Activated CD4-positive, alpha-beta T cell treated with anti-CD3 and anti-CD28 coated beads for 36 hours (primary cell): ENCODE measurements around the gene FAM219B. TPM values are rescaled to one million over a fixed set of nuclear protein-coding genes. Genes with fewer than 3 reads are reported as not detected.

Source experiments
- ATAC-seq: fragments of 200-7000 bp; cut with Tn5 transposase; one replicate; pipeline ENCODE4 v1.10.0; 2021; ENCODE audit warnings: mild to moderate bottlenecking, moderate library complexity
- CTCF ChIA-PET: fragments of 350-600 bp; sonication (Branson Sonifier 250); formaldehyde crosslinking; loops from one replicate; lab custom pipeline; 2021; ENCODE audit warnings: antibody characterized with exemption; lab: Charles Lee
- POLR2A ChIA-PET: fragments of 350-600 bp; sonication (Branson Sonifier 250); formaldehyde crosslinking; loops from one replicate; lab custom pipeline; 2021; ENCODE audit warnings: antibody characterized with exemption, inconsistent platforms; lab: Charles Lee
- DNase-seq: peaks from one replicate; pipeline ENCODE4 v3.0.0-alpha.2; 2020
- H3K27ac Mint-ChIP-seq: one replicate; pipeline ENCODE4 v1.8.0; 2021; ENCODE audit warnings: mixed read lengths
- H3K27me3 Mint-ChIP-seq: one replicate; pipeline ENCODE4 v1.8.0; 2021; ENCODE audit warnings: mixed read lengths
- H3K36me3 Mint-ChIP-seq: one replicate; pipeline ENCODE4 v1.8.0; 2021; ENCODE audit warnings: low read depth, mixed read lengths
- H3K4me1 Mint-ChIP-seq: one replicate; pipeline ENCODE4 v1.8.0; 2021; ENCODE audit warnings: mixed read lengths
- H3K4me3 Mint-ChIP-seq: one replicate; pipeline ENCODE4 v1.8.0; 2021; ENCODE audit warnings: mild to moderate bottlenecking, moderate library complexity, mixed read lengths
- H3K9me3 Mint-ChIP-seq: one replicate; pipeline ENCODE4 v1.8.0; 2021; ENCODE audit warnings: low read depth, mixed read lengths
- intact Hi-C, 2 experiments: fragments of 100-400 bp; cut with DNase I in 1 of 2; cut with micrococcal nuclease in 1 of 2; formaldehyde crosslinking; loops; one replicate each; pipeline versions ENCODE4 v1.14.2 to v1.15.1; 2022 to 2024; cut with DNase I, micrococcal nuclease
- total RNA-seq, 2 experiments: library from RNA; stranded (reverse); gene quantifications; one replicate each; pipeline ENCODE4 v1.2.3, GENCODE V29; 2021

The FAM219B gene
- total RNA-seq, 2 experiments from 2014 or later = 39.3 to 49.7 TPM

- Mint-ChIP-seq H3K27me3 (no peaks in the 10 kb centered on the region), H3K4me3 (no peak overlapping the region), H3K27ac (peak overlapping the region; percentile 73), H3K36me3 (peaks cover 15% of the 10 kb centered on the region), H3K9me3 (no peaks in the 10 kb centered on the region), H3K4me1 (peaks cover 31% of the 10 kb centered on the region)
- ChIA-PET POLR2A (no interaction called here), CTCF (interaction anchor here (0.6 to 2.0 kb wide), 6 partner anchors 11 to 475 kb away, joined by 3 to 7 read pairs (median 4); no protein-coding TSS in a partner anchor)
- intact Hi-C loops = no loop called here
- DNase-seq (no peak), ATAC-seq (no peak)
Observed at GRCh38 chr15:74855857-74856256, 50.8 kb downstream of the FAM219B start.

- CTCF ChIA-PET = no interaction called here
- no peak overlapping the region for H3K27ac Mint-ChIP-seq
Observed at GRCh38 chr15:74854453-74855022, 52.1 kb downstream of the FAM219B start.

GRCh38 chr15:74851960-74852359, 54.7 kb downstream of the FAM219B start:
- CTCF ChIA-PET = interaction anchor here (0.7 to 1.1 kb wide), 2 partner anchors 50 to 595 kb away, joined by 3 read pairs; no protein-coding TSS in a partner anchor
- Mint-ChIP-seq H3K9me3 (no peaks in the 10 kb centered on the region), H3K4me1 (peaks cover 4% of the 10 kb centered on the region), H3K27ac (no peak overlapping the region), H3K36me3 (peaks cover 21% of the 10 kb centered on the region), H3K4me3 (no peak overlapping the region), H3K27me3 (no peaks in the 10 kb centered on the region)
- ATAC-seq (no peak), DNase-seq (no peak)
- intact Hi-C loops = no loop called here
- POLR2A ChIA-PET = no interaction called here

More at GRCh38 chr15:74854453-74855022, 52.1 kb downstream of the FAM219B start:
- intact Hi-C loops = no loop called here
- peaks cover 27% of the 10 kb centered on the region for H3K4me1 Mint-ChIP-seq
- ATAC-seq (no peak), DNase-seq (no peak)
- H3K27me3 Mint-ChIP-seq = no peaks in the 10 kb centered on the region
- H3K36me3 Mint-ChIP-seq = peaks cover 17% of the 10 kb centered on the region
- no peaks in the 10 kb centered on the region for H3K9me3 Mint-ChIP-seq
- POLR2A ChIA-PET = no interaction called here
- no peak overlapping the region for H3K4me3 Mint-ChIP-seq

DNA sequence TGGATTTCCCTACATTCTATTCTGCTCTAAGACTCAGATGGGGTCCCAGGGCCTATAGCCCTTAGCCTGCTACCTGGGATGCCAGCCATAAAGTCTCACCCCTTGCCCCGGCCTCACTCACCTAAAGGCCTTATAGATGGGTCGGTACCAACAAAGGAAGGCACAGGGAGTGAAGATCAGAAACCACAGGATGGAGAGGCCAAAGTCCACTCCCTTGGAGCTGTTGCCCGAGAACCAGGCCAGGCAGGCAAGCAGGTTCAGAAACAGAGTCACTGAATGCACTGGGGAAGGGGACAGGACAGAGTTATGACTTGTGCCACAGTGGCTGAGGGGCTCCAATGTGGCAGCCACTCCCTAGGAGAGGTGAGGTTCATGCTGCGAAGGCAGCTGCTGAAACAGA, 56.3 kb downstream of the FAM219B start:
- intact Hi-C loops = no loop called here
- Mint-ChIP-seq H3K9me3 (no peaks in the 10 kb centered on the region), H3K4me1 (peaks cover 8% of the 10 kb centered on the region), H3K4me3 (no peak overlapping the region), H3K36me3 (peaks cover 22% of the 10 kb centered on the region), H3K27ac (no peak overlapping the region), H3K27me3 (no peaks in the 10 kb centered on the region)
- no peak for DNase-seq
- CTCF ChIA-PET = interaction anchor here (1.0 kb wide), 1 partner anchor 9 kb away, joined by 4 read pairs; no protein-coding TSS in a partner anchor
- no peak for ATAC-seq
- POLR2A ChIA-PET = no interaction called here

Other genes with a start within 250 kb of the FAM219B start
- gene EDC3, start 210.8 kb downstream of the FAM219B start, total RNA-seq = 10 to 100 TPM; 44.7 to 45.0 TPM
- gene CYP1A1, start 181.3 kb downstream of the FAM219B start, total RNA-seq = 1 to 10 TPM; 2.0 to 2.2 TPM
- gene CYP1A2, start 158.0 kb downstream of the FAM219B start, total RNA-seq = not detected
- gene CSK, start 124.8 kb downstream of the FAM219B start, total RNA-seq = 100 to 1,000 TPM; 229 to 272 TPM
- gene LMAN1L, start 94.0 kb downstream of the FAM219B start, total RNA-seq = under 1 TPM in 1 of 2 experiments, not detected in 1; 0.25 TPM
- under 1 TPM in 1 of 2 experiments, not detected in 1; 0.11 TPM for gene CPLX3, start 80.2 kb downstream of the FAM219B start, total RNA-seq
- 10 to 100 TPM; 40.3 to 45.2 TPM for gene ULK3, start 63.7 kb downstream of the FAM219B start, total RNA-seq
- gene SCAMP2, start 33.5 kb downstream of the FAM219B start, total RNA-seq = 10 to 100 TPM; 61.6 to 83.4 TPM
- gene MPI, start 16.8 kb downstream of the FAM219B start, total RNA-seq = 10 to 100 TPM; 75.7 to 93.3 TPM
- 100 to 1,000 TPM; 313 to 319 TPM for gene COX5A, start 31.2 kb upstream of the FAM219B start, total RNA-seq
- 1 to 10 TPM; 5.4 to 6.2 TPM for gene RPP25, start 49.9 kb upstream of the FAM219B start, total RNA-seq
- 1 to 10 TPM; 3.9 to 4.5 TPM for gene SCAMP5, start 88.7 kb upstream of the FAM219B start, total RNA-seq
- 10 to 100 TPM; 23.3 to 24.0 TPM for gene PPCDC, start 116.7 kb upstream of the FAM219B start, total RNA-seq